NCI-H128 (cell line): ENCODE results near the gene PALS1.
"Not testable (repeated sequence)": the region's sequence is repeated elsewhere in the genome, so short reads cannot be mapped to it uniquely, and the experiment has no call there.

Experiments used
- DNase-seq: peaks from one replicate; lab custom pipeline; 2025; ENCODE audit not compliant: unreplicated experiment; lab: John Stamatoyannopoulos, UW

The PALS1 gene

GRCh38 chr14:67257906-67258305 is 16.7 kb downstream of the PALS1 start:
- DNase-seq, result no peak

DNA sequence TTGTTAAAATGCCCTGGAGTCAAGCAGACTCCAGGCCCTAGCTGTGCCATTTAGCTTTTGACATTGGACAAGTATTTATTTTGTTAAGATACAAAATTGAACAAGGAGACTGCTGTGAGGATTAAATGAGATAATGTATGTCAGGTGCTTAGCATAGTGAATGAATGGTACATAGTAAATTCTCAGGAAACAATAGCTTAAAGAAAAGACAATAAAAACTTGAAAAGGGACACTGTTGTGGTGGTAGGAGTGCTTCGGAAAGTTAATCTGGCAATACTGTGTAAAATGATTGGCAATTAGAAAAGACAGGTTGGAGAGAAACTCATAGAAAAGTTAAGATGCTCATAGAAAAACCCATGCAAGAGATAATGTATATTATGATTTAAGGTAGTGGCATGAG is 19.7 kb downstream of the PALS1 start:
- no peak for DNase-seq

GRCh38 chr14:67263499-67264149 is 22.4 kb downstream of the PALS1 start:
- no peak for DNase-seq

- no peak for DNase-seq
Observed at GRCh38 chr14:67265131-67265530, 23.9 kb downstream of the PALS1 start.

GRCh38 chr14:67267576-67268328 is 26.5 kb downstream of the PALS1 start:
- no peak for DNase-seq

DNA sequence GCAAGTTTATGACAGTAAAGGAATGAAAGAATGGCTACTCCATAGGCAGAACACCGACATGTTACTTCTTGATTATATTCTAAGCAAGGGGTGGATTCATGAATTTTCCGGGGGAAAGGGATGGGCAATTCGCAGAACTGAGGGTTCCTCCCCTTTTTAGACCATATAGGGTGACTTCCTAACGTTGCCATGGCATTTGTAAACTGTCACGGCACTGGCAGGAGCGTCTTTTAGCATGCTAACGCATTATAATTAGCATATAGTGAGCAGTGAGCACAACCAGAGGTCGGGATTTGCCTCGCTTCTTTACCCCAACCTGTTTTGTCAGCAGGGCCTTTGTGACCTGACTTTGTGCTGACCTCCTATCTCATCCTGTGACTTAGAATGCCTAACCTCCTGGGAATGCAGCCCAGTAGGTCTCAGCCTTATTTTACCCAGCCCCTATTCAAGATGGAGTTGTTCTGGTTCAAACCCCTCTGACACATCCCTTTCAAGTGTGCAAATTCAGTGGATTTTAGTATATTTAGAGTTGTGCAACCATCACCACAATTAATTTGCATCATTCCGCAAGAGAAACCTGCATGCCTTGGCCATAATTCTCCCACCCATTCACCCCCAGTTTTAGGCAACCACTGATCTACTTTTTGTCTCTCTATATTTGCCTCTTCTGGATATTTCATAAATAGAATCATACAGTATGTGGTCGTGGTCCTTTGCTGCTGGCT is 27.4 kb downstream of the PALS1 start:
- DNase-seq, result no peak

DNA sequence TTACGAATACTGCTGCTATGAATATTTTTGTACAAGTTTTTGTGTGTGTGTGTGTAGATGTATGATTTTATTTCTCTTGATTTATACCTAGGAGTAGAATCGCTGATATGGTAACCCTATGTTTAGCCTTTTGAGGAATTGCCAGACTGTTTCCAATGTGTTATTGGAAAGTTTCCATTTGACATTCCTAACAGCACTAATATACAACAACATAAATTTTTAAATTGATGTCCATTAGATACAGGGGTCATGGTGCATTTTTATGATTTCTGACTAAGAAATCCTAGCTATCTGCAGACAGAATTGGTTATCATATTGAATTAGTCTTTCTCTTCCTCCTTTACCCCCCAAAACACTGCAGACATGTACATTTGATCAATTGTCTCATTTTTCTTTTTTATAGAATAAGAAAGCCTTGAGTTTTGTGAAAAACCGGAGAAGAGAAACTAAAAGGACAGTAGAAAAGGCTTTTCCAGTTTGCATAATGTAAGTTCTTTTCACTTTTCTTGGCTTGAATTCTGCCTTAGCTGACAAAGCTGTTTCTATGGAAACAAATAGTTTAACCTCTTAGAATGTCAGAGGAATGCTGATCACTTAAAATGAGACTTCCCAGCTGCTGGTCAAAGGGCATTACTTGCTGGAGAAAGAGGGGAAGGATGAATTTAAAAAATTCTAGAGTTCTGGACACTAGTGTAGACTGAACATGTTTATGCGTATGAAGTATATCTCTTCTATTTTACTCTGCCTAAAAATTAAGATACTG is 28.2 kb downstream of the PALS1 start:
- no peak for DNase-seq

GRCh38 chr14:67270145-67270753 is 29.0 kb downstream of the PALS1 start:
- no peak for DNase-seq

- DNase-seq, result no peak
Observed at GRCh38 chr14:67270933-67271332, 29.7 kb downstream of the PALS1 start.

DNA sequence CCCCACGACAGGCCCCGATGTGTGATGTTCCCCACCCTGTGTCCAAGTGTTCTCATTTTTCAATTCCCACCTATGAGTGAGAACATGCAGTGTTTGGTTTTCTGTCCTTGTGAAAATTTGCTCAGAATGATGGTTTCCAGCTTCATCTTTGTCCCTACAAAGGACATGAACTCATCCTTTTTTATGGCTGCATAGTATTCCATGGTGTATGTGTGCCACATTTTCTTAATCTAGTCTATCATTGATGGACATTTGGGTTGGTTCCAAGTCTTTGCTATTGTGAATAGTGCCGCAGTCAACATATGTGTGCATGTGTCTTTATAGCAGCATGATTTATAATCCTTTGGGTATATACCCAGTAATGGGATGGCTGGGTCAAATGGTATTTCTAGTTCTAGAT is 32.0 kb downstream of the PALS1 start:
- DNase-seq, result not testable (repeated sequence)

DNA sequence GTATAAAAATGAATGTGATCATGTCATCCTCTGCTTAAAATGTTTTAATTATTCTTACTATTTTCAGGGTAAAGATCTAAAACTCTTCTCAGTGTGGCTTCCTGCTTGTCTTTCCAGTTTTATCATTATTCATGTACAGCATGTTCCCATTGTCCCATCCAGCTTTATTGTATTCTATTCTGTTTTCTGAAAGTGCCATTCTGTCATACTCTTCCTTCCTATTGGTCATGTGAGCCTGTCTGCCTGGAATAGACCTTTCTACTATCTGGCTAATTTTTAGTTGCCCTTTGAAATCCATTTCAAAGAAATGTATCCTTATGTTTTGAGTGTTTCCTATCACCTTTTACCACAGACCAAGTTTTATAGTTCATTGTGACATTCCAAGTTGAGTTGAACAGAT is 34.9 kb downstream of the PALS1 start:
- DNase-seq, result no peak

DNA sequence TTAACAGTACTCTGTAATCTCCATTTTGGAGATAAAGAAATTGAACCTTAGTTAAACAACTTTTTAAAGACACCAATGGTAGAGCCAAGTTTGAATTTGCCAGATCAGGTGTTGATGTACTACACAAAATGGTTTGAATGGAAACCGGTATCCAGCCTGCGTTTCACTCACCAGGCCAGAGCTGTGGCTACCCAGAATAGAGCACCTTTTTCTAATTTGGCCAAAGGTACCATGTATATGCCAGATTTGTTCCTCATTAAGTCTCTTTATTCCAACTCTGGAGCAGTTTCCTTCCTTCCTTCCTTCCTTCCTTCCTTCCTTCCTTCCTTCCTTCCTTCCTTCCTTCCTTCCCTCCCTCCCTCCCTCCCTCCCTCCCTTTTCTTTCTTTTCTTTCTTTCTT is 39.3 kb downstream of the PALS1 start:
- DNase-seq, result no peak

GRCh38 chr14:67285876-67286452 is 44.7 kb downstream of the PALS1 start:
- DNase-seq, result no peak
